Inflammatory macrophage treated with lipopolysaccharide for 4 hours (primary cell): Measurements from ENCODE around the gene LAMP1.
"Not testable (repeated sequence)": the region's sequence is repeated elsewhere in the genome, so short reads cannot be mapped to it uniquely, and the experiment has no call there.

Source experiments
- DNase-seq: peaks from one replicate; pipeline ENCODE4 v3.0.0-alpha.2; 2020

LAMP1 gene

GRCh38 chr13:113298043-113298945, 1.3 kb downstream of the LAMP1 start:
- peak; percentile 46 for DNase-seq

- peak; percentile 93 for DNase-seq
Observed at GRCh38 chr13:113299951-113300350, 2.9 kb downstream of the LAMP1 start.

GRCh38 chr13:113302986-113303385, 5.9 kb downstream of the LAMP1 start:
- DNase-seq = peak; percentile 58

GRCh38 chr13:113304121-113304520, 7.1 kb downstream of the LAMP1 start:
- DNase-seq = no peak

GRCh38 chr13:113305208-113305607, 8.2 kb downstream of the LAMP1 start:
- no peak for DNase-seq

- DNase-seq = no peak
Observed at GRCh38 chr13:113307491-113307890, 10.5 kb downstream of the LAMP1 start.

- DNase-seq = no peak
Observed at GRCh38 chr13:113309473-113309872, 12.4 kb downstream of the LAMP1 start.

GRCh38 chr13:113314112-113314511, 17.1 kb downstream of the LAMP1 start:
- not testable (repeated sequence) for DNase-seq

- peak; percentile 45 for DNase-seq
Observed at GRCh38 chr13:113314895-113315470, 17.9 kb downstream of the LAMP1 start.

- DNase-seq = no peak
Observed at GRCh38 chr13:113315992-113316391, 19.0 kb downstream of the LAMP1 start.

GRCh38 chr13:113317031-113317430, 20.0 kb downstream of the LAMP1 start:
- no peak for DNase-seq

- DNase-seq = no peak
Observed at GRCh38 chr13:113318956-113319355, 21.9 kb downstream of the LAMP1 start.

- DNase-seq = no peak
Observed at GRCh38 chr13:113319371-113319770, 22.3 kb downstream of the LAMP1 start.

GRCh38 chr13:113320226-113320875, 23.3 kb downstream of the LAMP1 start:
- DNase-seq = no peak

- no peak for DNase-seq
Observed at GRCh38 chr13:113321546-113321945, 24.5 kb downstream of the LAMP1 start.

- DNase-seq = no peak
Observed at GRCh38 chr13:113322043-113322461, 25.0 kb downstream of the LAMP1 start.

GRCh38 chr13:113322890-113323651, 26.0 kb downstream of the LAMP1 start:
- no peak for DNase-seq

- no peak for DNase-seq
Observed at GRCh38 chr13:113323869-113324268, 26.8 kb downstream of the LAMP1 start.

- no peak for DNase-seq
Observed at GRCh38 chr13:113324398-113324797, 27.4 kb downstream of the LAMP1 start.

GRCh38 chr13:113325779-113326178, 28.7 kb downstream of the LAMP1 start:
- no peak for DNase-seq

- no peak for DNase-seq
Observed at GRCh38 chr13:113327391-113327765, 30.3 kb downstream of the LAMP1 start.

- DNase-seq = no peak
Observed at GRCh38 chr13:113327766-113328471, 30.9 kb downstream of the LAMP1 start.
